HG02798 (cell line): ENCODE measurements around the gene CMTM1.

ENCODE experiments used
- ATAC-seq: cut with Tn5 transposase; IDR thresholded peaks from one replicate; pipeline ENCODE4 v1.9.1; 2021; ENCODE audit warnings: mild to moderate bottlenecking; ENCODE audit not compliant: unreplicated experiment, poor library complexity

The CMTM1 gene

GRCh38 chr16:66537236-66537635, 29.0 kb upstream of the CMTM1 start:
- no peak for ATAC-seq

GRCh38 chr16:66538910-66539309, 27.3 kb upstream of the CMTM1 start:
- ATAC-seq: no peak

DNA sequence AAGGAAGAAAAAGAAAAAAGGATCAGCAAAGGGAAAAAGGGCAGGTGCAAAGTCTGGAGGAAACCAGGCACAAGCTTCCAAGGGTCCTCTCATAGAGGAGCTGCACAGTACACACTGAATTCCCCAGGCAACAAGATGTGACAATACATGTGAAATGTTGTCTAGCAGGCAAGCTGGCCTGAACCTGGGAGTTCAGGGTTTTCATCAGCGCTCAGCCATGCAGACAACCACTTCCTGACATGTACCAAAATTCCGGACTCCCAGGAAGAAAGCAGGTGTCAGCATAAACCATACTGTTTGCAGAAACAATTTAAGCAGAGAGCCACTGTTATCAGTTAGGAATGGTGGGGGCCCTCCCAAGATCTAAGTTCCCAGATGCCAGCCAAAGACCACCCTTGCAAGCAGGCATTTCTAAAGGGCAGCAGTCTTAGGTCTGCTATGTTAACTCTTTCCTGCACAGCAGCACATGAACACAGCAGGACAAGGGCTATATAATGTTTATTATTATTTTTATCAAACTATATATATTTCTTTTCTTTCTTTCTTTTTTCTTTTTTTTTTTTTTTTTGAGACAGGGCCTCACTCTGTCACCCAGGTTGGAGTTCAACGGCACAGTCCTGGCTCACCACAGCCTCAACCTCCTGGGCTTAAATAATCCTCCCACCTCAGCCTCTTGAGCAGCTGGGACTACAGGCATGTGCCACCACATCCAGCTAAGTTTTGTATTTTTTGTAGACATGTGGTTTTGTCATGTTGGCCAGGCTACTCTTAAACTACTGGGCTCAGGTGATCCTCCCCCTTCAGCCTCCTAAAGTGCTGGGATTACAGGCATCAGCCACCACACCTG, 26.4 kb upstream of the CMTM1 start:
- ATAC-seq: peak; percentile 55

DNA sequence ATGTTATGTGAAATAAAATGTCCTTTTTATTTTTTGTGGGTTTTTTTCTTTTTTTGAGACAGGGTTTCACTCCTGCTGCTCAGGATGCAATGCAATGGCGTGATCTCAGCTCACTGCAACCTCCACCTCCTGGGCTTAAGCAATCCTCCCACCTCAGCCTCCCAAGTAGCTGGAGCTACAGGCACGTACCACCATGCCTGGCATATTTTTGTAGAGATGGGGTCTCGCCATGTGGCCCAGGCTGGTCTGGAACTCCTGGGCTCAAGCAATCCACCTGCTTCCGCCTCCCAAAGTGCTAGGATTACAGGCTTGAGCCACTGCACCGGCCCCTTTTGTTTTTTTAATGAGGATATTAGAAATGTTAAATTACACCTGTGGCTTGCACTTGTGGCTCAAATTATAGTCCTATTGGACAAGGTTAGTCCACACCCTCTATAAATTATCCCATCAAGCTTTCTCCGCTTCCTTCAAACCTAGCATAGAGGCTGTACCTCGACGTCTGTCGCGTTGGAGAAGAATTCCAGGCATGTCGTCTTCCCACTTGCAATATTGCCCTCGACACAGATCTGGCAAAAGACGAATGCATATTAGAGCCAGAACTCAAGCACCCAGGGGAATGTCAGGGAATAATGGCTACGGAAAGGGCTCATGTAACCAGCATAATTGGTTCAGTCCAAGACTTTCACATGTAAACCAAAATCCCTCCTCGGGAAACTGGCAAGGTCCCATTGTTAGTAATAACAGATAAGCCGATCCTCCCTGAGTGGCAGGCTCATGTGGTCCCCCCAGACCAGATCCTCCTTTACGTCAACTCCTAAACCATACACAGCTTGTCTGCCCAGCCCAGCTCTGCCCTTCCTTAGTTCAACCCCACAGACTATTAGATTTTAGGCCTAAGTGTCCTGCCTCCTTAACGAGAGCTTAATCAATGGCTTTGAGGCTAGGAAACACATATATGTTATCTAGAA, 24.6 kb upstream of the CMTM1 start:
- ATAC-seq: no peak

DNA sequence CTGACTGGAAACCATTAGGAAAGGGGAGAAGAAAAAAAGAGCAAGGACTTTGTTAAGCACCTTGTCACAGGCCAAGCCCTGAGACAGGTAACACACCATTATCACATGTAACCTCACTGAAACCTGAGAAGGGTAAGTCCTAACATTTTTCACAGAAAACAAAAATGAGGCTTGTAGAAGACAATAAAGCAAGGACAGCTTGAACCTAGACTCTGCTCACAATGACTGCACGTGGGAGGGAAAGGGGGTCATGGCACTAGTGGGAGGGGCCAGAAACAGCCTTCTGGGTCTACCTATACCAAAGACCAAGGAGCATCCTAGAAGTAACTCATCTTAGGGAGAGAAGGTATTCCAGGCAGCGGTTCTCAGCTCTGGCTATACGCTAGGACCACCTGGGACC, 23.8 kb upstream of the CMTM1 start:
- no peak for ATAC-seq

- no peak for ATAC-seq
Observed at GRCh38 chr16:66543541-66543940, 22.7 kb upstream of the CMTM1 start.

DNA sequence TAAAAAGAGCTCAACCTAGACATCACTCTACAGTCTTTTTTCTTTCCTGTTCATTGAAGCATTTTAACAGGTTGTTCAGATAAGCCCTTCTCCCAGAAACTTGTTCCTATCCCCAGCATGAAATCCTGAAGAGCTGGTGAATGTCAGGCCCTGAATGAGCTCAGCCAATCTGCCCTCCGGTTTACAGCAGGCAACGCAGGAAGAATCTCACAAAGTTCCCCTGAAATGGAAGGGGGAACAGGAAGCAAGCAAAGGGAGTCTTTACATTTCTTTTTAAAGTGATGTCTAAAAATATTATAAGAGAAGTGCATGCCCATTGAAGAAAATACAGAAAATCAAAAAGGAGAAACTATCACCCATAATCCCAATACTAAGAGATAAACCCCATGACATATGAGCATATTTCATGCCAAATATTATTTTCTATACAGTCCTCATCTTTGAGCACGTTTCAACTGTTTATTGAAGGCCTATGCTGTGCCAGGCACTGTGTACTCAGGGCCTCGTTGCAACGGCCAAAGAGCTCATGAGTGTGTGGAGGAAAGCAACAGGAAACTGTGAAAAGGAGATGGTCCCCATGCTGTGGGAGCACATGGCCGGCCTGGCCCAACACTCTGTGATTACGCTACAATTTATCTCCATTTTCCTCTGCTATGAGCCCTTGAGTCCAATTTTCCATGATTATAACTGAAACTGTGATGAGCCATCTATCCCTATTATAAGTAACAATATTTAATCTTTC, 22.1 kb upstream of the CMTM1 start:
- no peak for ATAC-seq

- ATAC-seq: no peak
Observed at GRCh38 chr16:66547101-66547989, 18.9 kb upstream of the CMTM1 start.

GRCh38 chr16:66548068-66548467, 18.2 kb upstream of the CMTM1 start:
- ATAC-seq: no peak

DNA sequence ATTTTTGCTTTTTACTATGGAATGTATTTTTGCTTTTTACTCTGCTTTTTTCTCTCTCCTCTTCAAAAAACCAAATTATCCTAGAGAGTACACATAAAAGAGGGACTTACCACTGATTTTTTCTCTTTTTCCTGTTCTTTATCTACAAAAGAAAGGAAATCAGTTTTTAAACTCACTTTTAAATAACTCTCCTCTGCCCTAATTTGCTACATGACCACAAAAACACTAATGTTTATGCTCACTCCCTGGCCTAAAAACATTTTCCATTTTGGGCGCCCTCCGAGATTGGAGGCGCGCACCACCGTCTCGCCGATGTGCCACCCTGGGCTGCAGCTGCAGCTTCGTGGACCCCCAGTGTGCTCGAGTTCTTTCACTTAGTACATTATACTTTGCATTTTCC, 17.4 kb upstream of the CMTM1 start:
- ATAC-seq: no peak

GRCh38 chr16:66549284-66550131, 16.7 kb upstream of the CMTM1 start, which contains the start of gene TK2:
Gene TK2, minus strand, starts transcription at chr16:66550122. Its CDS starts 61 bp downstream, at chr16:66550061.
- ATAC-seq: peak; percentile 36

DNA sequence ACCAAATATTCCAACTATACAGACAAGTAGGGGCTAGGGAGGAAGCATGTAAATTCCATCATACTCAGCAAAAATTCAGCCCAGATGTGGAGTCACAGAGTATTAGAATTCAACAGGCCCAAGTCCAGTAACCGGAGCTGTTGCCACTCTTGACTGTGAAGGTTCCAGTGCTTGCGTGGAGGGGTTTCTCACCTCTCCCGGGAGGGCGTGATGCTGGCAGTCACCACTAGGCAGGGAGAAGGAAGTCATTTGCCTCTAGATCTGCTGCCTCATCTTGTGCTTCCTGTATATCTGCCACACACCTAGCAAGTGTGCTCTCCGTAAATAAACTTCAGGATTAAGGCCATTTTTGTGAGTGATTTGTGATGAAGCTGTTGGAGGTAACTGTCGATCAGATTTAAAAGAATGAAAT, 14.9 kb upstream of the CMTM1 start:
- no peak for ATAC-seq

DNA sequence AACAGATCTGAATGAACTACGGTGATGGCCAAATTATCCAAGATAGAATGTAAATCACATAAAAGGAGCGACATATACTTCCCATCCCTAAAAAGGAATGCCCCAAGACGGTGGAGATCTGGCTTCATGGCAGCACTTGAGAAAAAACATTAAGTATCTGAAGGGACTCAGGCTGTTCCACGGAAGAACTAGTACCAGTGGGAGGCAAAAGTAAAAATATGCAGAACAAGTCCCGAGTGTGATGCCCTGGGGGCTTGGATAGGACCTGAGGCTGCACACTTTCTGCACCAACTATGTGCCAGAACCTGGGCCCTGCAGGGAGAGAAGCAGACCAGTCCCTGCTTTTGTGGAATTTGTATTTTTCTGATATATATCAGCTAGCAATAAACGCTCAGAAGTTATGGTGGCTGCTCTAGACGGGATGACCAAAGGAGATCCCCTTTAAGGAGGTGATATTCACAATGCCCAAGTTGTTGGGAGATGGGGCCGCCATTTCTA, 14.4 kb upstream of the CMTM1 start:
- ATAC-seq: no peak

GRCh38 chr16:66552286-66553177, 13.7 kb upstream of the CMTM1 start, which contains the start of gene CKLF:
Gene CKLF, plus strand, starts transcription at chr16:66552576. Its CDS starts 140 bp downstream, at chr16:66552716.
- peak; percentile 77 for ATAC-seq

DNA sequence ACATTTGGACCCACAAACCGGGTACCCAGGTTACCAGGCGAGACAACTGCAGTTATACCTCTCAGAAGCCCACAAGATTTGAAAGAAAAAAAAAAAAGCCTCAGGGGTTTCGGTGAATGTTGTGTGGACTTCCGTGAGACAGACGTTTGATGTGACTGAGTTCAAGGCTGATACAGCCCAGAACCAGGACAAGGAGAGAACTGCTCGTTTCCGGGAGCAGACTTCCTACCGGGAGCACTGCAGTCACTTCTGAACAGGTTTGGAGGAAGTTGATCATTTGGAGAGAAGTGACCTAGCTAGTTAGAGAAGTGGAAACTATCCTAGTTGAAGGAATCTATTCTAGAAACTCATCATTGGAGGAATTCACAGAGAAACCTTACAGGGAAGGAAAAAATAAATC, 13.0 kb upstream of the CMTM1 start:
- no peak for ATAC-seq

DNA sequence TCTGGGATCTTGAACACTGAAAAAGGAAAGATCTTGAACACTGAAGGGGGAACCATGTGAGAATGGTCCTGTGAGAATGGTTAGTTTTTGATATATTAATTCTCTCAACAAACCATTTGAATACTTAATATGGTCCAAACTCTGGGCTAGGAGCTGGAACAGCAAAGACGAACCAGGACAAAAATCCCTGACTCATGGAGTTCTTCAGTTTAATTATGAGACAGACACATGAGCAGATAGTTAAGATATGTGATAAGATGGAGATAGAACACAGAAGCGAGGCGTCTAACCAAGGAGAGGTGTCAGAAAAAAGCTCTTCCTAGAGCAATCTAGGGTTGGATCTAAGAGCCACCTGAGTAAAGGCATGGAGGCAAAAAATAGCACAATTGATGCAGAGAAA, 12.2 kb upstream of the CMTM1 start:
- ATAC-seq: no peak

- ATAC-seq: no peak
Observed at GRCh38 chr16:66554495-66554894, 11.7 kb upstream of the CMTM1 start.
